Body of pancreas (tissue), 4 donors: Measurements from ENCODE around the gene SSNA1. TPM values are rescaled to one million over a fixed set of nuclear protein-coding genes. Genes with fewer than 3 reads are reported as not detected.

Experiments used
- ATAC-seq: fragments of 150-250 bp; one replicate; pipeline ENCODE4 v1.9.1; 2016
- DNase-seq, 4 donors: peaks; one replicate each; pipeline ENCODE4 v3.0.0-alpha.2; 2019
- H3K27ac ChIP-seq, 4 donors: fragments of 200-600 bp; sonication (generic); 1 replicate in 3 of 4; 2 replicates in 1 of 4; pipeline versions ENCODE4 v1.5.1 to v1.6.1; 2016 to 2019; ENCODE audit warnings: mild to moderate bottlenecking in 1 of 4, mixed read lengths in 1 of 4, moderate library complexity in 1 of 4
- H3K27me3 ChIP-seq, 2 donors: fragments of 200-600 bp; sonication (generic); one replicate each; pipeline ENCODE4 v1.6.0; 2016; ENCODE audit warnings: mild to moderate bottlenecking in 1 of 2
- H3K36me3 ChIP-seq, 2 donors: fragments of 200-600 bp; sonication (generic); replicated peaks in 1 of 2; 2 replicates each; pipeline ENCODE4 v1.5.1; 2016; ENCODE audit warnings: low read depth in 2 of 2; ENCODE audit not compliant: insufficient read depth in 1 of 2
- H3K4me1 ChIP-seq: fragments of 200-600 bp; sonication (generic); one replicate; pipeline ENCODE4 v1.6.0; 2016
- H3K4me3 ChIP-seq, 2 donors: fragments of 200-600 bp; sonication (generic); 1 replicate in 1 of 2; 2 replicates in 1 of 2; pipeline ENCODE4 v1.5.1; 2016 to 2019
- H3K9me3 ChIP-seq, 3 donors: fragments of 200-600 bp; sonication (generic); 1 replicate in 2 of 3; 2 replicates in 1 of 3; pipeline ENCODE4 v1.5.1; 2016
- POLR2A ChIP-seq, 3 donors: fragments of 450-650 bp; IDR thresholded peaks; one replicate each; pipeline ENCODE4 v1.6.1; 2016; ENCODE audit warnings: antibody characterized with exemption in 3 of 3, mild to moderate bottlenecking in 2 of 3
- WGBS, 2 donors: methylation state at CpG; one replicate each; pipeline ENCODE4 v1.1.5; 2017; 5-methylcytosine and 5-hydroxymethylcytosine counted together
- intact Hi-C: fragments of 100-400 bp; cut with DNase I; formaldehyde crosslinking; loops from one replicate; pipeline ENCODE4 v1.15.1; 2023
- total RNA-seq, 2 donors: library from RNA; depleted of rRNA; stranded (reverse); fragments of >200 nt; gene quantifications; one replicate each; pipeline ENCODE4 v1.1.0, GENCODE V29; 2016
- TF ChIP-seq, protein P1 (sequence below), 7 experiments: fragments of 450-650 bp in 4 of 7; fragments of 200-600 bp in 3 of 7; sonication (generic) in 3 of 7; IDR thresholded peaks; one replicate each; pipeline ENCODE4 v1.5.1; 2016 to 2019; ENCODE audit warnings: antibody characterized with exemption in 7 of 7

The SSNA1 gene
- total RNA-seq, 2 donors from 2014 or later, result 62.3 to 79.1 TPM

DNA sequence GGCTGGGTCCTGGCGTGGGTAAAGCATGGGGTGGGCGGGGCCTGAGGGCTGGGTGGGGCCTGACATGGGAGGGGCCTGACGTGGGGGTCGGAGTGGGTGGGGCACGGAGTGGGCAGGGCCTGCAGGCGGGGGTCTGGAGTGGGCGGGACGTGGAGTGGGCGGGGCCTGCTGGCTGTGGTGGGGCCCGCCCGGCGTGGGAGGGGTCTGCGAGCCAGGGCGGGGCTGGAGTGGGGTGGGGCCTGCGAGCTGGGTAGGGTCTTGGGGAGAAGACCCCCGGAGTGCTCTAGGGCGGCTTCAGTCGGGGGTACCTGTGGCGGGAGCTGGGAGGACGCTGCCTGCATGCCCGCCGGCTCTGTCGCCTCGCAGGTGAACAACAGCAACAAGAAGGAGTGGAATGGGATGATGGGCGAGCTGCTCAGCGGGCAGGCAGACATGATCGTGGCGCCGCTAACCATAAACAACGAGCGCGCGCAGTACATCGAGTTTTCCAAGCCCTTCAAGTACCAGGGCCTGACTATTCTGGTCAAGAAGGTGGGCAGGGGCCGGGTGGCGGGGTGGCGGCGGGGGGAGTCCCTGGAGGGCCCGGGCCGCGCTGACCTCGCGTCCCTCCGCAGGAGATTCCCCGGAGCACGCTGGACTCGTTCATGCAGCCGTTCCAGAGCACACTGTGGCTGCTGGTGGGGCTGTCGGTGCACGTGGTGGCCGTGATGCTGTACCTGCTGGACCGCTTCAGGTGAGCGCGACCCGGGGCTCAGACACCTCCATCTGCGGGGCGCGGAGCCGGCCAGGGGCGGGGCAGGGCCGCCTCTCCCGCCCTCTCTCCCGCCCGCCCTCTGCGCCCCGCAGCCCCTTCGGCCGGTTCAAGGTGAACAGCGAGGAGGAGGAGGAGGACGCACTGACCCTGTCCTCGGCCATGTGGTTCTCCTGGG is 26.7 kb upstream of the SSNA1 start:
- DNase-seq (no peak), ATAC-seq (no peak)
- Histone ChIP-seq H3K4me1 (peaks cover 22% of the 10 kb centered on the region), H3K9me3 (no peaks in the 10 kb centered on the region), H3K27me3 (peaks cover 0 to 33% of the 10 kb centered on the region in 2 donors), H3K4me3 (no peak overlapping the region), H3K36me3 (no peaks in the 10 kb centered on the region), H3K27ac (no peak overlapping the region)
- TF ChIP-seq, protein P1, sequence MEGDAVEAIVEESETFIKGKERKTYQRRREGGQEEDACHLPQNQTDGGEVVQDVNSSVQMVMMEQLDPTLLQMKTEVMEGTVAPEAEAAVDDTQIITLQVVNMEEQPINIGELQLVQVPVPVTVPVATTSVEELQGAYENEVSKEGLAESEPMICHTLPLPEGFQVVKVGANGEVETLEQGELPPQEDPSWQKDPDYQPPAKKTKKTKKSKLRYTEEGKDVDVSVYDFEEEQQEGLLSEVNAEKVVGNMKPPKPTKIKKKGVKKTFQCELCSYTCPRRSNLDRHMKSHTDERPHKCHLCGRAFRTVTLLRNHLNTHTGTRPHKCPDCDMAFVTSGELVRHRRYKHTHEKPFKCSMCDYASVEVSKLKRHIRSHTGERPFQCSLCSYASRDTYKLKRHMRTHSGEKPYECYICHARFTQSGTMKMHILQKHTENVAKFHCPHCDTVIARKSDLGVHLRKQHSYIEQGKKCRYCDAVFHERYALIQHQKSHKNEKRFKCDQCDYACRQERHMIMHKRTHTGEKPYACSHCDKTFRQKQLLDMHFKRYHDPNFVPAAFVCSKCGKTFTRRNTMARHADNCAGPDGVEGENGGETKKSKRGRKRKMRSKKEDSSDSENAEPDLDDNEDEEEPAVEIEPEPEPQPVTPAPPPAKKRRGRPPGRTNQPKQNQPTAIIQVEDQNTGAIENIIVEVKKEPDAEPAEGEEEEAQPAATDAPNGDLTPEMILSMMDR (IDR thresholded peaks at IDR 0.05), result no peak
- TF ChIP-seq POLR2A (IDR thresholded peaks at IDR 0.05), result no peak
- intact Hi-C loops, result no loop called here
- WGBS, 2 donors, result 3% methylated on average over 14 to 57 of the region's 71 CpGs

DNA sequence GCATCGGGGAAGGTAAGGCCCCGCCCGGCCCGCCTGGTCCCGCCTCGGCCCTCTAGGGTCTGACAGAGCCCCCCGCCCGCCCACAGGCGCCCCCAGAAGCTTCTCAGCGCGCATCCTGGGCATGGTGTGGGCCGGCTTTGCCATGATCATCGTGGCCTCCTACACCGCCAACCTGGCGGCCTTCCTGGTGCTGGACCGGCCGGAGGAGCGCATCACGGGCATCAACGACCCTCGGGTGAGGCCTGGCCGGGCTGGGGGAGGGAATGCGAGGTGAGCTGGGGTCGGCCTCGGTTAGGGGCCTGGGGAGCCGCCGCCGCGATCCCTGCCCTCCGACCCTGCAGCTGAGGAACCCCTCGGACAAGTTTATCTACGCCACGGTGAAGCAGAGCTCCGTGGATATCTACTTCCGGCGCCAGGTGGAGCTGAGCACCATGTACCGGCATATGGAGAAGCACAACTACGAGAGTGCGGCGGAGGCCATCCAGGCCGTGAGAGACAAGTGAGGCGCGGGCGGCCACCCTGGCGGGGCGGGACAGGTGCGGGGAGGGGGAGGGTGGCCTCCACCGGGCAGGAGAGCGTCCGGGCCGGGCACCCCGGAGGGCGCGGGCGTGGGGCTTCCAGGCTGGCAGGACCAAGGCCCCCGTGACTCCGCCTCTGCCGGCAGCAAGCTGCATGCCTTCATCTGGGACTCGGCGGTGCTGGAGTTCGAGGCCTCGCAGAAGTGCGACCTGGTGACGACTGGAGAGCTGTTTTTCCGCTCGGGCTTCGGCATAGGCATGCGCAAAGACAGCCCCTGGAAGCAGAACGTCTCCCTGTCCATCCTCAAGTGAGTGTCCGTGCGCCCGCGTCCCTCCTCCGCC is 25.7 kb upstream of the SSNA1 start:
- TF ChIP-seq POLR2A (IDR thresholded peaks at IDR 0.05), result no peak
- TF ChIP-seq, protein P1 (IDR thresholded peaks at IDR 0.05), result peak in 6 of 7 experiments; percentile 7 to 46 (median 38)
- H3K4me3 ChIP-seq, result no peak overlapping the region
- peaks cover 0 to 33% of the 10 kb centered on the region in 2 donors for H3K27me3 ChIP-seq
- peak; percentile 73 for ATAC-seq
- H3K36me3 ChIP-seq, result no peaks in the 10 kb centered on the region
- peak; percentile 60 to 73 (median 68) for DNase-seq
- H3K4me1 ChIP-seq, result peaks cover 29% of the 10 kb centered on the region
- H3K27ac ChIP-seq, result no peak overlapping the region
- intact Hi-C loops, result no loop called here
- WGBS, 2 donors, result 8 to 17% methylated on average over 18 to 74 of the region's 74 CpGs
- no peaks in the 10 kb centered on the region for H3K9me3 ChIP-seq

DNA sequence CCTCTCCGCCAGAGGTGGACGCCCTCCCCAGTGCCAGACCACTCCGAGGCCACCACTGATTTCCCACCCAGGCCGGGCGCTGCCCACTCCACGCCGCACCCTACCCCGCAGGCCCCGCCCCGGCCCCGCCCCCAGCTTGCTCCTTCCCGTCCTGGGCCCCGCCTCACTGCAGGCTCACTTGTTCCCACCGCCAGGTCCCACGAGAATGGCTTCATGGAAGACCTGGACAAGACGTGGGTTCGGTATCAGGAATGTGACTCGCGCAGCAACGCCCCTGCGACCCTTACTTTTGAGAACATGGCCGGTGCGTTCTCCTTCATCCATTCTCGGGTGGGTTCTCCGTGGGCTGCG is 25.1 kb upstream of the SSNA1 start:
- TF ChIP-seq, protein P1 (IDR thresholded peaks at IDR 0.05), result no peak
- no peak for TF ChIP-seq POLR2A (IDR thresholded peaks at IDR 0.05)
- H3K27ac ChIP-seq, result no peak overlapping the region
- no peak overlapping the region for H3K4me3 ChIP-seq
- H3K27me3 ChIP-seq, result peaks cover 0 to 33% of the 10 kb centered on the region in 2 donors
- H3K4me1 ChIP-seq, result peaks cover 35% of the 10 kb centered on the region
- ATAC-seq (peak; percentile 3), DNase-seq (no peak)
- 24 to 37% methylated on average over 23 to 26 of the region's 26 CpGs for WGBS, 2 donors
- H3K36me3 ChIP-seq, result no peaks in the 10 kb centered on the region
- H3K9me3 ChIP-seq, result no peaks in the 10 kb centered on the region
- intact Hi-C loops, result no loop called here

DNA sequence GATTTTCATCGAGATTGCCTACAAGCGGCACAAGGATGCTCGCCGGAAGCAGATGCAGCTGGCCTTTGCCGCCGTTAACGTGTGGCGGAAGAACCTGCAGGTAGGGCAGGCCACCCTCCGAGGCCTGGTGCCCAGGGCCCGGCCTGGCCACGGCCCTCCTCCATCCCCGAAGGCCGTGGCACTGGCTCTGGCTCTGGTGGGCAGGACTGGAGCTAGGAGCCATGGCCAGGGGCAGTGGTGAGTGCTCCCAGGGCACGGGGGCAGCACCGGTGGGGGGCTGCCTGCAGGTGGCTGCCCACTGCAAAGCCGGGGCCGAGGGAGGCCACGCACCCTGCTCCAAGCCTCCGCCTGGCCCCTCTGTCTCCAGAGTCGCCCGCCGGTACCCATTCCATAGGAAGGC is 24.7 kb upstream of the SSNA1 start:
- intact Hi-C loops, result no loop called here
- no peak for DNase-seq
- no peak overlapping the region for H3K4me3 ChIP-seq
- H3K27ac ChIP-seq, result no peak overlapping the region
- 87% methylated on average over 11 to 22 of the region's 22 CpGs for WGBS, 2 donors
- TF ChIP-seq POLR2A (IDR thresholded peaks at IDR 0.05), result no peak
- TF ChIP-seq, protein P1 (IDR thresholded peaks at IDR 0.05), result no peak
- peaks cover 0 to 33% of the 10 kb centered on the region in 2 donors for H3K27me3 ChIP-seq
- no peak for ATAC-seq
- H3K9me3 ChIP-seq, result no peaks in the 10 kb centered on the region
- peaks cover 40% of the 10 kb centered on the region for H3K4me1 ChIP-seq
- no peaks in the 10 kb centered on the region for H3K36me3 ChIP-seq
